Aorta (tissue), 5 donors: Measurements from ENCODE around the gene NGB. TPM values are rescaled to one million over a fixed set of nuclear protein-coding genes. Genes with fewer than 3 reads are reported as not detected.

Experiments used
- ATAC-seq: fragments of 200-7000 bp; cut with Tn5 transposase; one replicate; pipeline ENCODE4 v1.9.1; 2022; ENCODE audit warnings: moderate library complexity; ENCODE audit not compliant: low FRiP score
- DNase-seq, 2 donors: peaks; one replicate each; pipeline ENCODE4 v3.0.0-alpha.2; 2020
- H3K27ac ChIP-seq, 2 donors: one replicate each; pipeline ENCODE4 v1.5.1; 2013; ENCODE audit warnings: low read length in 2 of 2, mild to moderate bottlenecking in 2 of 2, moderate library complexity in 2 of 2, control low read depth in 1 of 2, inconsistent platforms in 1 of 2, low read depth in 1 of 2
- H3K27me3 ChIP-seq, 2 donors: one replicate each; pipeline ENCODE4 v1.6.1; 2013; ENCODE audit warnings: control low read depth in 1 of 2, low read length in 1 of 2, mild to moderate bottlenecking in 1 of 2, moderate library complexity in 1 of 2; ENCODE audit not compliant: insufficient read depth in 2 of 2, control insufficient read depth in 1 of 2
- H3K36me3 ChIP-seq, 2 donors: one replicate each; pipeline ENCODE4 v1.6.1; 2013; ENCODE audit warnings: control low read depth in 1 of 2, low read length in 1 of 2, mild to moderate bottlenecking in 1 of 2; ENCODE audit not compliant: insufficient read depth in 2 of 2, control insufficient read depth in 1 of 2
- H3K4me1 ChIP-seq, 2 donors: one replicate each; pipeline ENCODE4 v1.6.1; 2013; ENCODE audit warnings: low read length in 2 of 2, control low read depth in 1 of 2, mild to moderate bottlenecking in 1 of 2, moderate library complexity in 1 of 2; ENCODE audit not compliant: insufficient read depth in 2 of 2, control insufficient read depth in 1 of 2
- H3K4me3 ChIP-seq, 2 donors: one replicate each; pipeline ENCODE4 v1.5.1; 2013; ENCODE audit warnings: low read length in 2 of 2, control low read depth in 1 of 2, mild to moderate bottlenecking in 1 of 2
- H3K9me3 ChIP-seq: one replicate; pipeline ENCODE4 v1.6.1; 2013; ENCODE audit warnings: mild to moderate bottlenecking, low read length; ENCODE audit not compliant: control insufficient read depth
- WGBS, 2 donors: extraction: QIAGEN DNeasy Blood & Tissue Kit; methylation state at CpG; one replicate each; pipeline ENCODE4 v1.1.7; 2013; 5-methylcytosine and 5-hydroxymethylcytosine counted together
- intact Hi-C, 2 donors: fragments of 100-400 bp; cut with DNase I; formaldehyde crosslinking; loops; one replicate each; pipeline versions ENCODE4 v1.14.2 to v1.15.0; 2022
- polyA plus RNA-seq, 2 donors: library from polyadenylated mRNA; stranded (reverse); fragments of 200-250 nt; gene quantifications; one replicate each; pipeline ENCODE4 v1.2.3, GENCODE V29; 2013
- total RNA-seq, 2 donors: library from RNA; stranded (reverse); fragmentation: NEBNext Ultra II Directional; extraction: Animal tissue kit (Norgen Biotek cat#: 25700); gene quantifications; one replicate each; pipeline ENCODE4 v1.2.1, GENCODE V29; 2021
- donor health status: healthy with polysubstance abuse.
- donor health status: Bipolar disorder and iron deficiency.
- donor health status: DM: no; HTN: no; CAD: no.
- donor health status: DM: no; HTN: no; CAD: no.
- donor health status: DM: yes; HTN: yes; CAD: no.

Gene NGB
- total and polyA plus RNA-seq, 4 donors = not detected

DNA sequence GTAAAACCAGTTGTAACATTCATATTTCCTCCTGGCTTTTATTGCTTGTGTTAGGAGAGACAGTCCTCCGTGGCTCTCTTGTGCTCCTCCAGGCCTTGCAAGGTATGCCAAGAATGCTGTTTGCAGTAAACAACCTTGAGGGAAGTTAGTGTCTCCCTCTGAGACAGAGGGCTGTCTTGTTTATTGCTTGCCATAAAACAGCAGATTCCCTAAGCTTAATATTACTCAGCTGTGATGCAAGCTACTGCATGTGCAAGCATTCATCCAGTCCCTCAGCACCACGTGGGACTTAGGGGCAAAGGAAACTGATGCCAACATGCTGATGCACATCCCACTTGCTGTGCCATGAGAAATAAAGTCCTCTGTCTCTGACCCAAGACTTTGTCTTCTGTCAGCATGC is 43.0 kb upstream of the NGB start:
- H3K4me3 ChIP-seq = no peak overlapping the region
- no peaks in the 10 kb centered on the region for H3K9me3 ChIP-seq
- intact Hi-C loops = no loop called here
- no peaks in the 10 kb centered on the region for H3K4me1 ChIP-seq
- no peaks in the 10 kb centered on the region for H3K36me3 ChIP-seq
- no peak for DNase-seq
- no peak overlapping the region for H3K27ac ChIP-seq
- 28 to 30% methylated on average over 2 of the region's 2 CpGs for WGBS, 2 donors
- ATAC-seq = no peak
- no peaks in the 10 kb centered on the region for H3K27me3 ChIP-seq

- no peaks in the 10 kb centered on the region for H3K4me1 ChIP-seq
- no peaks in the 10 kb centered on the region for H3K27me3 ChIP-seq
- 81 to 85% methylated on average over 1 of the region's 1 CpG for WGBS, 2 donors
- no peaks in the 10 kb centered on the region for H3K36me3 ChIP-seq
- intact Hi-C loops = no loop called here
- H3K4me3 ChIP-seq = no peak overlapping the region
- ATAC-seq = no peak
- no peak overlapping the region for H3K27ac ChIP-seq
- no peak for DNase-seq
- no peaks in the 10 kb centered on the region for H3K9me3 ChIP-seq
These were observed 42.4 kb upstream of the NGB start for GRCh38 chr14:77313371-77313770.

GRCh38 chr14:77311217-77311616 is 40.2 kb upstream of the NGB start:
- H3K27me3 ChIP-seq = no peaks in the 10 kb centered on the region
- no peak for ATAC-seq
- 97% methylated on average over 2 of the region's 2 CpGs for whole genome bisulfite sequencing, 2 donors

GRCh38 chr14:77310026-77310425 is 39.0 kb upstream of the NGB start:
- ATAC-seq (no peak), DNase-seq (no peak)
- Histone ChIP-seq H3K4me1 (peaks cover 0 to 3% of the 10 kb centered on the region in 2 donors), H3K27me3 (no peaks in the 10 kb centered on the region), H3K36me3 (peaks cover 0 to 6% of the 10 kb centered on the region in 2 donors), H3K4me3 (no peak overlapping the region), H3K27ac (no peak overlapping the region), H3K9me3 (no peaks in the 10 kb centered on the region)
- intact Hi-C loops = no loop called here
- WGBS, 2 donors = 81 to 87% methylated on average over 4 of the region's 4 CpGs

More at GRCh38 chr14:77311217-77311616, 40.2 kb upstream of the NGB start:
- no peak for DNase-seq
- H3K4me3 ChIP-seq = no peak overlapping the region
- H3K27ac ChIP-seq = no peak overlapping the region
- H3K4me1 ChIP-seq = peaks cover 0 to 3% of the 10 kb centered on the region in 2 donors
- no peaks in the 10 kb centered on the region for H3K36me3 ChIP-seq
- intact Hi-C loops = no loop called here
- no peaks in the 10 kb centered on the region for H3K9me3 ChIP-seq

GRCh38 chr14:77309131-77309530 is 38.1 kb upstream of the NGB start:
- H3K9me3 ChIP-seq = no peaks in the 10 kb centered on the region
- no peak overlapping the region for H3K4me3 ChIP-seq
- H3K4me1 ChIP-seq = peaks cover 0 to 3% of the 10 kb centered on the region in 2 donors
- WGBS, 2 donors = 91 to 94% methylated on average over 4 of the region's 4 CpGs
- intact Hi-C loops = no loop called here
- no peak for ATAC-seq
- no peak overlapping the region for H3K27ac ChIP-seq
- H3K36me3 ChIP-seq = peaks cover 0 to 6% of the 10 kb centered on the region in 2 donors
- H3K27me3 ChIP-seq = no peaks in the 10 kb centered on the region
- no peak for DNase-seq

DNA sequence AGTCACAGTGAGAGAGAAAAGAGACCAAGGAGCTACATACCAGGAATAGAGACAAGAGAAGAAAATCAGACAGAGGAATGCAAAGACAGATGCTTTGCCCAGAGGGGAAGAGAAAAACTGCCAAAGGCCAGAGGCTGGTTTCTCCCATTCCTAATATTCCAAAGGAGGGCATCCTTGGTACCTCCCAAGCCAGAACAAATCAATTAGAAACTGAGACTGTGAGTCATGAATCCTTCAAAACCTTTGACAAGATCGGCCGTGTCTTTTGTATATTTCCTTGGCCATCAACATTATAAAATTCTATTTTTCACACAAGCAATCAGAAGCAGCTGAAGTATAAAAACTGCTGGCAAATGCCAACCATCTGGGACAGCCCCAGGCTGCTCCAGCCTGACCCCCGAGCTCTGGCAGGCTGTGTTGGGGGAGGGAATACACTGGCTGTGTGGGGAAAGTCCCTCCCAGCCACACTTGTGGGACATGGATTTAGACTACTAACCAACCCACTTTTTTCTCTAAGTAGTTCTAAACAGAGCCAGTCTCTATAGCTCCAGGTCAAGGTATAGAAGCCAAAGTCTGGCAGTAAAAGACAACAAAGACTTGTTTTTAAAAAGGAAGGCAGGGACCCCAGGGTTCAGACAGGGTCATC is 36.0 kb upstream of the NGB start:
- H3K36me3 ChIP-seq = peaks cover 0 to 6% of the 10 kb centered on the region in 2 donors
- intact Hi-C loops = no loop called here
- no peak overlapping the region for H3K27ac ChIP-seq
- H3K27me3 ChIP-seq = no peaks in the 10 kb centered on the region
- no peaks in the 10 kb centered on the region for H3K9me3 ChIP-seq
- DNase-seq (no peak), ATAC-seq (no peak)
- WGBS, 2 donors = 3 to 7% methylated on average over 3 of the region's 3 CpGs
- no peak overlapping the region for H3K4me3 ChIP-seq
- peaks cover 0 to 3% of the 10 kb centered on the region in 2 donors for H3K4me1 ChIP-seq

GRCh38 chr14:77306416-77306815 is 35.4 kb upstream of the NGB start:
- H3K4me3 ChIP-seq = no peak overlapping the region
- no peaks in the 10 kb centered on the region for H3K9me3 ChIP-seq
- H3K4me1 ChIP-seq = peaks cover 0 to 3% of the 10 kb centered on the region in 2 donors
- DNase-seq = no peak
- peaks cover 0 to 9% of the 10 kb centered on the region in 2 donors for H3K36me3 ChIP-seq
- intact Hi-C loops = no loop called here
- H3K27me3 ChIP-seq = no peaks in the 10 kb centered on the region
- ATAC-seq = no peak
- H3K27ac ChIP-seq = no peak overlapping the region
- WGBS, 2 donors = 11 to 18% methylated on average over 3 of the region's 3 CpGs

GRCh38 chr14:77305696-77306095 is 34.7 kb upstream of the NGB start:
- H3K27me3 ChIP-seq = no peaks in the 10 kb centered on the region
- ATAC-seq (no peak), DNase-seq (no peak)
- no peak overlapping the region for H3K27ac ChIP-seq
- WGBS, 2 donors = 29 to 33% methylated on average over 4 of the region's 4 CpGs
- H3K9me3 ChIP-seq = no peaks in the 10 kb centered on the region
- peaks cover 0 to 9% of the 10 kb centered on the region in 2 donors for H3K36me3 ChIP-seq
- no peak overlapping the region for H3K4me3 ChIP-seq
- intact Hi-C loops = no loop called here
- peaks cover 0 to 3% of the 10 kb centered on the region in 2 donors for H3K4me1 ChIP-seq

GRCh38 chr14:77303417-77304156 is 32.6 kb upstream of the NGB start:
- ATAC-seq (peak; percentile 53), DNase-seq (no peak)
- Histone ChIP-seq H3K27me3 (no peaks in the 10 kb centered on the region), H3K4me1 (peaks cover 0 to 3% of the 10 kb centered on the region in 2 donors), H3K36me3 (peaks cover 0 to 9% of the 10 kb centered on the region in 2 donors), H3K27ac (no peak overlapping the region), H3K4me3 (no peak overlapping the region), H3K9me3 (no peaks in the 10 kb centered on the region)
- intact Hi-C loops = no loop called here
- 48 to 53% methylated on average over 4 of the region's 4 CpGs for WGBS, 2 donors
